Testis (tissue), 2 donors: ENCODE measurements around the gene RRM2.

Experiments used
- POLR2A ChIP-seq: fragments of 450-650 bp; IDR thresholded peaks from one replicate; pipeline ENCODE4 v1.6.1; 2017; ENCODE audit warnings: antibody characterized with exemption, mild to moderate bottlenecking, moderate library complexity
- TF ChIP-seq, protein P1 (sequence below), 3 experiments: fragments of 450-650 bp in 2 of 3; fragments of 200-600 bp in 1 of 3; sonication (generic) in 1 of 3; IDR thresholded peaks; one replicate each; pipeline ENCODE4 v1.5.1; 2016 to 2019; ENCODE audit warnings: antibody characterized with exemption in 3 of 3, mild to moderate bottlenecking in 2 of 3, moderate library complexity in 1 of 3

DNA sequence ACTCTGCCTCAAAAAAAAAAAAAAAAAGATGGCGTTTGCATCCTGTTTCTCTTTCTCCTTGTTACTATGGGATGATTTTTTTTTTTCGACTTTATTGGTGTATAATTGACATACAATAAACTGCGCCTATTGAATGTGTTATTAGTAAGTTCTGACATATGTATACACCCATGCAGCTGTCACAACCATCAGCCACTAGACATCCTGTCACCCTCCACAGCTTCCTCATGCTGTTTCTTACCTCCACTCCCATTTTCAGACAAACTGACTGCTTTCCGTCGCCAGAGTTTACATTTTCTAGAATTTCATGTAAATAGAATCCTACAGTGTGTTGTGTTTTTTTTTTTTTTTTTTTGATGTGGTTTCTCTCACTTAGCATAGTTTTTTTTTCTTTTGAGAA is 27.9 kb downstream of the RRM2 start:
- TF ChIP-seq, protein P1, sequence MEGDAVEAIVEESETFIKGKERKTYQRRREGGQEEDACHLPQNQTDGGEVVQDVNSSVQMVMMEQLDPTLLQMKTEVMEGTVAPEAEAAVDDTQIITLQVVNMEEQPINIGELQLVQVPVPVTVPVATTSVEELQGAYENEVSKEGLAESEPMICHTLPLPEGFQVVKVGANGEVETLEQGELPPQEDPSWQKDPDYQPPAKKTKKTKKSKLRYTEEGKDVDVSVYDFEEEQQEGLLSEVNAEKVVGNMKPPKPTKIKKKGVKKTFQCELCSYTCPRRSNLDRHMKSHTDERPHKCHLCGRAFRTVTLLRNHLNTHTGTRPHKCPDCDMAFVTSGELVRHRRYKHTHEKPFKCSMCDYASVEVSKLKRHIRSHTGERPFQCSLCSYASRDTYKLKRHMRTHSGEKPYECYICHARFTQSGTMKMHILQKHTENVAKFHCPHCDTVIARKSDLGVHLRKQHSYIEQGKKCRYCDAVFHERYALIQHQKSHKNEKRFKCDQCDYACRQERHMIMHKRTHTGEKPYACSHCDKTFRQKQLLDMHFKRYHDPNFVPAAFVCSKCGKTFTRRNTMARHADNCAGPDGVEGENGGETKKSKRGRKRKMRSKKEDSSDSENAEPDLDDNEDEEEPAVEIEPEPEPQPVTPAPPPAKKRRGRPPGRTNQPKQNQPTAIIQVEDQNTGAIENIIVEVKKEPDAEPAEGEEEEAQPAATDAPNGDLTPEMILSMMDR (IDR thresholded peaks at IDR 0.05) = no peak
- no peak for TF ChIP-seq POLR2A
